NB4 (cell line): Measurements from ENCODE around the gene LDHD.

Experiments used
- DNase-seq: peaks from one replicate; pipeline ENCODE4 v3.0.0; 2010; ENCODE audit warnings: low read depth
- H3K4me3 ChIP-seq: one replicate; pipeline ENCODE4 v1.5.1; 2011; ENCODE audit warnings: mild to moderate bottlenecking, low read depth, low read length, moderate library complexity
- MYC ChIP-seq: IDR thresholded peaks from 2 replicates; pipeline ENCODE4 v1.6.1; 2011; ENCODE audit warnings: low read depth, low read length
- POLR2A ChIP-seq: IDR thresholded peaks from 2 replicates; pipeline ENCODE4 v1.6.1; 2011; ENCODE audit warnings: mild to moderate bottlenecking; ENCODE audit not compliant: insufficient read length; ENCODE audit errors: extremely low read depth
- TF ChIP-seq, protein P1 (sequence below): IDR thresholded peaks from one replicate; pipeline ENCODE4 v1.5.1; 2012; ENCODE audit warnings: low read depth, low read length
- TF ChIP-seq, protein P2 (sequence below): IDR thresholded peaks from 2 replicates; pipeline ENCODE4 v1.6.1; 2011; ENCODE audit warnings: low read depth, low read length

LDHD gene

DNA sequence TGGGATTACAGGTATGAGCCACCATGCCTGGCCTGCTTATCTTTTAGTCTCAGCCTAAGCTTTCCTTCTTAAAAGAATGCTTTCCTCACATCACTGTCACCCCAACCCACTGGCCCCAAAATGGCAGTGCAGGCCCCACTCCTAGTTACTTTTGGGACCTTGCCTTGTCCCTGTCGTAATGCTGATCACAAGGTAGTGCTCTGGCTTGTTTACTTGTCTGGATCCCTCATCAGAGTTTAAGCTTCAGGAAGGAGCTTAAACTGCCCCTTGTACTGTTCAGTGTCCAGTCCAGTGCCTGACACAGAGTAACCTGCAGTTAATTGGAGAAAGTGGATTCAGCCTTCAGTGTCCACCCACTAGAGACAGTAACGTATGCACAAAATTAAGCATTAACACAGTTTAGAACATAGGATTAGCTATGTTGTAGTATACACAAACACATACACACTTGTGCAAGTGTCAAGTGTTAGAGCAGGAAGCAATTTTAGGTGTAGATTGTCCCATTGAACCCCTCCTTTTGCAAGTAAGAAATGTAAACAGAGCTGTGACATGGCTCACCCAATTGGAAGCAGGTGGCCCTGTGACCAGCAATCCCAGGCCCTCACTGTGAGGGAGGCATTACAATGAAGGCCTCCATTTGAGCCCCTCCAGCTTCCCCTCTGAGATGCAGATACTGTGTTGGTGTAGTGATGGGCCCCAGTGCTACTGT is 44.2 kb downstream of the LDHD start:
- H3K4me3 ChIP-seq, result no peak overlapping the region
- DNase-seq, result peak; percentile 46
- TF ChIP-seq MYC (no peak), POLR2A (no peak)
- TF ChIP-seq, protein P1, sequence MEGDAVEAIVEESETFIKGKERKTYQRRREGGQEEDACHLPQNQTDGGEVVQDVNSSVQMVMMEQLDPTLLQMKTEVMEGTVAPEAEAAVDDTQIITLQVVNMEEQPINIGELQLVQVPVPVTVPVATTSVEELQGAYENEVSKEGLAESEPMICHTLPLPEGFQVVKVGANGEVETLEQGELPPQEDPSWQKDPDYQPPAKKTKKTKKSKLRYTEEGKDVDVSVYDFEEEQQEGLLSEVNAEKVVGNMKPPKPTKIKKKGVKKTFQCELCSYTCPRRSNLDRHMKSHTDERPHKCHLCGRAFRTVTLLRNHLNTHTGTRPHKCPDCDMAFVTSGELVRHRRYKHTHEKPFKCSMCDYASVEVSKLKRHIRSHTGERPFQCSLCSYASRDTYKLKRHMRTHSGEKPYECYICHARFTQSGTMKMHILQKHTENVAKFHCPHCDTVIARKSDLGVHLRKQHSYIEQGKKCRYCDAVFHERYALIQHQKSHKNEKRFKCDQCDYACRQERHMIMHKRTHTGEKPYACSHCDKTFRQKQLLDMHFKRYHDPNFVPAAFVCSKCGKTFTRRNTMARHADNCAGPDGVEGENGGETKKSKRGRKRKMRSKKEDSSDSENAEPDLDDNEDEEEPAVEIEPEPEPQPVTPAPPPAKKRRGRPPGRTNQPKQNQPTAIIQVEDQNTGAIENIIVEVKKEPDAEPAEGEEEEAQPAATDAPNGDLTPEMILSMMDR, result no peak
- TF ChIP-seq, protein P2, sequence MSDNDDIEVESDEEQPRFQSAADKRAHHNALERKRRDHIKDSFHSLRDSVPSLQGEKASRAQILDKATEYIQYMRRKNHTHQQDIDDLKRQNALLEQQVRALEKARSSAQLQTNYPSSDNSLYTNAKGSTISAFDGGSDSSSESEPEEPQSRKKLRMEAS, result no peak

- TF ChIP-seq MYC (no peak), POLR2A (no peak)
- TF ChIP-seq, protein P1, result no peak
- DNase-seq, result no peak
- H3K4me3 ChIP-seq, result no peak overlapping the region
These were observed 45.0 kb downstream of the LDHD start for GRCh38 chr16:75071621-75072020.

DNA sequence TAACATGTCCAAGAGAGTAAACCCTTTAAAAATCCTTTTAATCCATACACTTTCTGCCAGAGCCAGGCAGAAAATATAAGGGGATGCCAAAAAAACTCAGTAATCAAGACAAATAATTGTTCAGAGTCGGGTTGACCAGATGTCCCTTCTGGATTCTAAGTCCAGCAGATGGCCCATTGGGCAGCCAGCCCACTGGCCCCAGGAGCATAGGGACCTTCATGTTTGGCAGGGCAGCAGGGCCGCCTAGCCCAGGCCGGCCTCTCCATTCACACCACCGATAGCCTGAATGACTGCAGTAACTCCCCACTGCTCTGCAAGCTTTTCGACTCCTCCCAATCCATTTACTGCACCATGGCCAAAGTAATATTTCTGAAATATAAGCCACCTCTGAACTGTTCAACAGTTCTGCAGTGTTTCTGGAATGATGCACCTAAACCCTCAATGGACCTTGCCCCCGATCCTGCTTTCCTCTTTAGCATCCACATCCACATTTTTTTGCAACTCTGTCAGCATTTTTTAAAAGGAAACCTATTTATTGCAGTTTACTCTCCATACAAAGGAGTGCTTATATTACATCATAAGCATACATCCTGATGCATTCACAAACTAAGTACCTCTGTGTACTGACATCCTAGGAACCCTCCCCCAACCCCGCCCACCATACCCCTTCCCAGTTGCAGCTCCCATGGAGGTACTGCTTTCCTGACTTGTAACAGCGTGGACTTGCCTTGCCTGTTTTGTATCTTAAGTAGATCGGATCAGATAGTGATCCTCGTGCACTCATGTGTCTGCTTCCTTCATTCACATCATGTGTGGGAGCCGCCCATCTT is 46.4 kb downstream of the LDHD start:
- peak; percentile 64 for DNase-seq
- H3K4me3 ChIP-seq, result no peak overlapping the region

DNA sequence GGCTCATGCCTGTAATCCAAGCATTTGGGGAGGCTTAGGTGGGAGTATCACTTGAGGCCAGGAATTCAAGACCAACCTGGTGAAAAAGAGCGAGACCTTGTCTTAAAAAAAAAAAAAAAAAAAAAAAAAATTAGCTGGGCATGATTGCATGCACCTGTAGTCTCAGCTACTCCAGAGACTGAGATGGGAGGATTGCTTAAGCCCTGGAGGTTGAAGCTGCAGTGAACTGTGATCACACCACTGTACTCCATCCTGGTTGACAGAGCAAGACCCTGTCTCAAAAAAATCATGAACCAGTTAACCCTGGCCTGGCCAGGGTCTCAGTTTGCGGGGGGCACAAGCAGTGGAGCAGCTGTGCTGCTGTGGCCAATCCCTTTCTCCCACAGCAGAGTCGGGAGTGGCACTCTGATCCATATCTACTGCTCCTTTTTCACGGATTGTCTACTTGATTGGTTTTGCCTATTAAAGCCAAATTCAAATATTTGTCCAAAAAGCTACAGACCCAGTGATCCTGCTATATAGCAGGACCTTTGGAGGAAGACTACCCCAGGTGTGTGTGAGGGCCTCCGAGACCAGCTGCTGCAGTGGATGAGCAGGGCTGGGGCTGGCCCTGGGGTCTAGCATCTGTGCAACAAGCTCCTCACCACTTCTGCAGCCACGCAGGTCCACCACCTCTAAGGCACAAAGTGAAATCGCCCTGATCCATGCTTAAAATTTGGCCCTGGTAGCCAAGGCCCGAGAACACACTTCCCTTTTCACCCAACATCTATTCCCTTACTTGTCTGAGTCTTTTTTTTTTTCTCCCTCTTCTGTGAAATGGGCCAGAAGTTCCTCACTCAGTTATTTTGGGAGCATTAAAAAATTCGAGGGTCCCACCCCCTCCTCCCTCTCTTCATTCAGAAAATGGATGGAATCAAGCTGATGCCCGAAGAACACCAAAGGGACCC is 48.2 kb downstream of the LDHD start:
- H3K4me3 ChIP-seq, result no peak overlapping the region
- no peak for DNase-seq
- TF ChIP-seq POLR2A (no peak), MYC (no peak)
- TF ChIP-seq, protein P2, result no peak
- TF ChIP-seq, protein P1, result no peak

More for the DNA sequence above, 46.4 kb downstream of the LDHD start:
- no peak for TF ChIP-seq MYC
- no peak for TF ChIP-seq POLR2A
- TF ChIP-seq, protein P2, result no peak
- TF ChIP-seq, protein P1, result no peak

GRCh38 chr16:75066861-75067447 is 49.6 kb downstream of the LDHD start:
- H3K4me3 ChIP-seq, result no peak overlapping the region
- DNase-seq, result no peak
- TF ChIP-seq, protein P1, result no peak
- no peak for TF ChIP-seq MYC
- TF ChIP-seq POLR2A, result no peak
- TF ChIP-seq, protein P2, result no peak
